ENCODE results near the gene PALLD.

DNA sequence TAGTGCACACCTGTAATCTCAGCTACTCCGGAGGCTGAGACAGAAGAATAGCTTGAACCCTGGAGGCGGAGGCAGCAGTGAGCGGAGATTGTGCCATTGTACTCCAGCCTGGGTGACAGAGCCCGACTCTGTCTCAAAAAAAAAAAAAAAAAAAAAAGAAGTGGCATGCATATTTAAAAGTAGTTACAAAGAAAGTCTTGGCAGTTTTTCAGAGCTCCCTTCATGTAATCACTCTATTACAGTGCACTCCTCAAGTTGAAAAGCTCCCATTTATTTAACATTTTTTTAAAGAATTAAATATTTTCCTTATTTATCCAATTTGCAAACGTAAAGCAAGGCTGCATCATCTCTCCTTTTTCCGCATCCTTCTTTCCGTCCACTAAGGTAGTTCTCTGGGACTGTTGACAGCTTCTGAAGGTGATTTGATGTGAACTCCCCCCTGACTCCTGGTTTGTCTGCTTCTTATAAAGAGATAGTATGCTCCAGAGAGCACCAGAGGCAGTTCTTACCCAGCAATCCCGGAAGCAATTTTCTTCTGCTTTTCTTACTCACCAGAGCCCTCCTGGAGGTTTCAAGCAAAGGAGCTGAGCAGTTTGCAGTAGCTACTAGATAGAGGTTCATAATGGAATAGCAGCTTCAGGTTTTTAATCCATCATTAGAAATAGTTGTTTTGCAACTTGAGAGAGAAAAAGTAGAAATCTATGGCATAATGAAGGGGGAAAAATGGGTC lies 151.0 kb downstream of the PALLD start:
- TF ChIP-seq, protein P1, sequence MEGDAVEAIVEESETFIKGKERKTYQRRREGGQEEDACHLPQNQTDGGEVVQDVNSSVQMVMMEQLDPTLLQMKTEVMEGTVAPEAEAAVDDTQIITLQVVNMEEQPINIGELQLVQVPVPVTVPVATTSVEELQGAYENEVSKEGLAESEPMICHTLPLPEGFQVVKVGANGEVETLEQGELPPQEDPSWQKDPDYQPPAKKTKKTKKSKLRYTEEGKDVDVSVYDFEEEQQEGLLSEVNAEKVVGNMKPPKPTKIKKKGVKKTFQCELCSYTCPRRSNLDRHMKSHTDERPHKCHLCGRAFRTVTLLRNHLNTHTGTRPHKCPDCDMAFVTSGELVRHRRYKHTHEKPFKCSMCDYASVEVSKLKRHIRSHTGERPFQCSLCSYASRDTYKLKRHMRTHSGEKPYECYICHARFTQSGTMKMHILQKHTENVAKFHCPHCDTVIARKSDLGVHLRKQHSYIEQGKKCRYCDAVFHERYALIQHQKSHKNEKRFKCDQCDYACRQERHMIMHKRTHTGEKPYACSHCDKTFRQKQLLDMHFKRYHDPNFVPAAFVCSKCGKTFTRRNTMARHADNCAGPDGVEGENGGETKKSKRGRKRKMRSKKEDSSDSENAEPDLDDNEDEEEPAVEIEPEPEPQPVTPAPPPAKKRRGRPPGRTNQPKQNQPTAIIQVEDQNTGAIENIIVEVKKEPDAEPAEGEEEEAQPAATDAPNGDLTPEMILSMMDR (IDR thresholded peaks at IDR 0.05), result no peak
- no peak for TF ChIP-seq ZNF138 (CRISPR knock-in tag; conservative IDR thresholded peaks at IDR 0.05)
- TF ChIP-seq IRF2 (CRISPR knock-in tag; IDR thresholded peaks at IDR 0.05; ENCODE audit: borderline replicate concordance, low read depth), result no peak
- TF ChIP-seq CREB1 (CRISPR knock-in tag; IDR thresholded peaks at IDR 0.05), result no peak
- no peak for TF ChIP-seq NFATC4 (CRISPR knock-in tag; IDR thresholded peaks at IDR 0.05)
- TF ChIP-seq, protein P2, sequence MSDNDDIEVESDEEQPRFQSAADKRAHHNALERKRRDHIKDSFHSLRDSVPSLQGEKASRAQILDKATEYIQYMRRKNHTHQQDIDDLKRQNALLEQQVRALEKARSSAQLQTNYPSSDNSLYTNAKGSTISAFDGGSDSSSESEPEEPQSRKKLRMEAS (CRISPR knock-in tag; IDR thresholded peaks at IDR 0.05), result no peak
- no peak for TF ChIP-seq TCF7 (CRISPR knock-in tag; IDR thresholded peaks at IDR 0.05; ENCODE audit: low read depth)
- TF ChIP-seq, protein P3, sequence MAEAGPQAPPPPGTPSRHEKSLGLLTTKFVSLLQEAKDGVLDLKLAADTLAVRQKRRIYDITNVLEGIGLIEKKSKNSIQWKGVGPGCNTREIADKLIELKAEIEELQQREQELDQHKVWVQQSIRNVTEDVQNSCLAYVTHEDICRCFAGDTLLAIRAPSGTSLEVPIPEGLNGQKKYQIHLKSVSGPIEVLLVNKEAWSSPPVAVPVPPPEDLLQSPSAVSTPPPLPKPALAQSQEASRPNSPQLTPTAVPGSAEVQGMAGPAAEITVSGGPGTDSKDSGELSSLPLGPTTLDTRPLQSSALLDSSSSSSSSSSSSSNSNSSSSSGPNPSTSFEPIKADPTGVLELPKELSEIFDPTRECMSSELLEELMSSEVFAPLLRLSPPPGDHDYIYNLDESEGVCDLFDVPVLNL (CRISPR knock-in tag; IDR thresholded peaks at IDR 0.05; ENCODE audit: borderline replicate concordance, low read depth), result no peak

Measured in WTC11 (cell line).